IgD-negative memory B cell (primary cell): ENCODE measurements around the gene FKRP. TPM values are rescaled to one million over a fixed set of nuclear protein-coding genes. Genes with fewer than 3 reads are reported as not detected.
A peak's percentile ranks its signal among the peaks of the same experiment; 100 is the strongest.

Source experiments
- H3K27ac Mint-ChIP-seq, 3 donors: one replicate each; pipeline ENCODE4 v1.8.0; 2020 to 2022; ENCODE audit warnings: mild to moderate bottlenecking in 3 of 3, mixed read lengths in 3 of 3, moderate library complexity in 1 of 3
- H3K27me3 Mint-ChIP-seq: one replicate; pipeline ENCODE4 v1.8.0; 2021; ENCODE audit warnings: mixed read lengths
- H3K36me3 Mint-ChIP-seq: one replicate; pipeline ENCODE4 v1.8.0; 2020; ENCODE audit warnings: mild to moderate bottlenecking, mixed read lengths
- H3K4me1 Mint-ChIP-seq, 3 donors: one replicate each; pipeline ENCODE4 v1.8.0; 2020 to 2022; ENCODE audit warnings: mixed read lengths in 3 of 3, mild to moderate bottlenecking in 1 of 3
- H3K4me3 Mint-ChIP-seq, 4 donors: one replicate each; pipeline ENCODE4 v1.8.0; 2020 to 2022; ENCODE audit warnings: mild to moderate bottlenecking in 4 of 4, mixed read lengths in 4 of 4, moderate library complexity in 3 of 4
- H3K9me3 Mint-ChIP-seq, 3 donors: one replicate each; pipeline ENCODE4 v1.8.0; 2020 to 2021; ENCODE audit warnings: mixed read lengths in 3 of 3, mild to moderate bottlenecking in 1 of 3
- polyA plus RNA-seq: library from polyadenylated mRNA; unstranded; fragments of 300-500 nt; fragmentation: Illumina TruSeq; gene quantifications from one replicate; pipeline ENCODE4 v1.2.3, GENCODE V29; 2021

The FKRP gene
- polyA plus RNA-seq, 1 donor from 2014 or later, result 5.9 TPM

- Mint-ChIP-seq H3K27ac (peak overlapping the region in 1 of 3 donors; percentile 7), H3K4me3 (no peak overlapping the region), H3K36me3 (peaks cover 15% of the 10 kb centered on the region), H3K27me3 (no peaks in the 10 kb centered on the region), H3K9me3 (no peaks in the 10 kb centered on the region), H3K4me1 (peaks cover 18 to 28% (median 27%) of the 10 kb centered on the region in 3 donors)
Measured at GRCh38 chr19:46724468-46724867, 21.4 kb upstream of the FKRP start.

- Mint-ChIP-seq H3K27me3 (no peaks in the 10 kb centered on the region), H3K27ac (peak overlapping the region in 1 of 3 donors; percentile 7), H3K36me3 (peaks cover 15% of the 10 kb centered on the region), H3K9me3 (no peaks in the 10 kb centered on the region), H3K4me3 (peak overlapping the region in 2 of 4 donors; percentile 39 to 40), H3K4me1 (peaks cover 16 to 24% (median 23%) of the 10 kb centered on the region in 3 donors)
Measured at GRCh38 chr19:46725036-46725820, 20.6 kb upstream of the FKRP start.

- peaks cover 15% of the 10 kb centered on the region for H3K36me3 Mint-ChIP-seq
Measured at GRCh38 chr19:46725859-46726393, 19.9 kb upstream of the FKRP start.

GRCh38 chr19:46726551-46726950 lies 19.3 kb upstream of the FKRP start:
- Mint-ChIP-seq H3K9me3 (no peaks in the 10 kb centered on the region), H3K4me1 (peaks cover 13 to 22% (median 20%) of the 10 kb centered on the region in 3 donors), H3K36me3 (peaks cover 15% of the 10 kb centered on the region), H3K4me3 (no peak overlapping the region), H3K27ac (peak overlapping the region in 1 of 3 donors; percentile 53), H3K27me3 (no peaks in the 10 kb centered on the region)

More at GRCh38 chr19:46725859-46726393, 19.9 kb upstream of the FKRP start:
- no peaks in the 10 kb centered on the region for H3K9me3 Mint-ChIP-seq
- peak overlapping the region in 1 of 4 donors; percentile 45 for H3K4me3 Mint-ChIP-seq
- H3K27ac Mint-ChIP-seq, result peak overlapping the region in 2 of 3 donors; percentile 12 to 53
- peaks cover 12 to 22% (median 19%) of the 10 kb centered on the region in 3 donors for H3K4me1 Mint-ChIP-seq
- H3K27me3 Mint-ChIP-seq, result no peaks in the 10 kb centered on the region

- H3K36me3 Mint-ChIP-seq, result peaks cover 14% of the 10 kb centered on the region
- no peaks in the 10 kb centered on the region for H3K9me3 Mint-ChIP-seq
- H3K4me1 Mint-ChIP-seq, result peaks cover 14 to 21% (median 18%) of the 10 kb centered on the region in 3 donors
- H3K4me3 Mint-ChIP-seq, result no peak overlapping the region
- no peak overlapping the region for H3K27ac Mint-ChIP-seq
- no peaks in the 10 kb centered on the region for H3K27me3 Mint-ChIP-seq
Measured at GRCh38 chr19:46726971-46727501, 18.8 kb upstream of the FKRP start.

GRCh38 chr19:46727757-46728156 lies 18.1 kb upstream of the FKRP start:
- H3K4me3 Mint-ChIP-seq, result no peak overlapping the region
- H3K27ac Mint-ChIP-seq, result no peak overlapping the region
- H3K36me3 Mint-ChIP-seq, result peaks cover 12% of the 10 kb centered on the region
- H3K9me3 Mint-ChIP-seq, result no peaks in the 10 kb centered on the region
- peaks cover 11 to 20% (median 13%) of the 10 kb centered on the region in 3 donors for H3K4me1 Mint-ChIP-seq
- H3K27me3 Mint-ChIP-seq, result no peaks in the 10 kb centered on the region

- Mint-ChIP-seq H3K27ac (peak overlapping the region in 1 of 3 donors; percentile 91), H3K36me3 (peaks cover 12% of the 10 kb centered on the region), H3K4me1 (peaks cover 11 to 19% (median 13%) of the 10 kb centered on the region in 3 donors), H3K9me3 (no peaks in the 10 kb centered on the region), H3K4me3 (peak overlapping the region in 1 of 4 donors; percentile 22), H3K27me3 (no peaks in the 10 kb centered on the region)
Measured at GRCh38 chr19:46728208-46728607, 17.6 kb upstream of the FKRP start.

GRCh38 chr19:46728693-46729339 lies 17.0 kb upstream of the FKRP start:
- Mint-ChIP-seq H3K36me3 (peaks cover 12% of the 10 kb centered on the region), H3K27ac (peak overlapping the region in 2 of 3 donors; percentile 23 to 91), H3K4me1 (peaks cover 11 to 18% (median 11%) of the 10 kb centered on the region in 3 donors), H3K4me3 (peak overlapping the region in 3 of 4 donors; percentile 22 to 43 (median 32)), H3K27me3 (no peaks in the 10 kb centered on the region), H3K9me3 (no peaks in the 10 kb centered on the region)

- H3K9me3 Mint-ChIP-seq, result no peaks in the 10 kb centered on the region
- peaks cover 9% of the 10 kb centered on the region for H3K36me3 Mint-ChIP-seq
- peak overlapping the region in 1 of 3 donors; percentile 67 for H3K27ac Mint-ChIP-seq
- H3K4me3 Mint-ChIP-seq, result no peak overlapping the region
- H3K4me1 Mint-ChIP-seq, result peaks cover 11 to 18% (median 11%) of the 10 kb centered on the region in 3 donors
- H3K27me3 Mint-ChIP-seq, result no peaks in the 10 kb centered on the region
Measured at GRCh38 chr19:46729696-46730095, 16.2 kb upstream of the FKRP start.

- peaks cover 9% of the 10 kb centered on the region for H3K36me3 Mint-ChIP-seq
- H3K27ac Mint-ChIP-seq, result peak overlapping the region in 1 of 3 donors; percentile 67
- H3K4me1 Mint-ChIP-seq, result peaks cover 11 to 18% (median 11%) of the 10 kb centered on the region in 3 donors
- H3K4me3 Mint-ChIP-seq, result no peak overlapping the region
- H3K27me3 Mint-ChIP-seq, result no peaks in the 10 kb centered on the region
- H3K9me3 Mint-ChIP-seq, result no peaks in the 10 kb centered on the region
Measured at GRCh38 chr19:46730187-46730586, 15.7 kb upstream of the FKRP start.

GRCh38 chr19:46730595-46730994 lies 15.3 kb upstream of the FKRP start:
- Mint-ChIP-seq H3K4me1 (peaks cover 11 to 18% (median 11%) of the 10 kb centered on the region in 3 donors), H3K36me3 (peaks cover 8% of the 10 kb centered on the region), H3K9me3 (no peaks in the 10 kb centered on the region), H3K27me3 (no peaks in the 10 kb centered on the region), H3K4me3 (no peak overlapping the region), H3K27ac (peak overlapping the region in 1 of 3 donors; percentile 71)

- H3K4me1 Mint-ChIP-seq, result peaks cover 11 to 18% (median 11%) of the 10 kb centered on the region in 3 donors
- H3K36me3 Mint-ChIP-seq, result peaks cover 5% of the 10 kb centered on the region
- H3K4me3 Mint-ChIP-seq, result no peak overlapping the region
- no peaks in the 10 kb centered on the region for H3K9me3 Mint-ChIP-seq
- H3K27ac Mint-ChIP-seq, result peak overlapping the region in 1 of 3 donors; percentile 71
- H3K27me3 Mint-ChIP-seq, result no peaks in the 10 kb centered on the region
Measured at GRCh38 chr19:46731007-46731501, 14.8 kb upstream of the FKRP start.

- Mint-ChIP-seq H3K27ac (peak overlapping the region in 2 of 3 donors; percentile 67 to 69), H3K27me3 (no peaks in the 10 kb centered on the region), H3K36me3 (peaks cover 5% of the 10 kb centered on the region), H3K4me3 (peak overlapping the region in 1 of 4 donors; percentile 18), H3K4me1 (peaks cover 11 to 17% (median 11%) of the 10 kb centered on the region in 3 donors), H3K9me3 (no peaks in the 10 kb centered on the region)
Measured at GRCh38 chr19:46731584-46731983, 14.3 kb upstream of the FKRP start.

GRCh38 chr19:46732172-46732938 lies 13.5 kb upstream of the FKRP start:
- H3K36me3 Mint-ChIP-seq, result peaks cover 5% of the 10 kb centered on the region
- peaks cover 11 to 15% (median 11%) of the 10 kb centered on the region in 3 donors for H3K4me1 Mint-ChIP-seq
- H3K27me3 Mint-ChIP-seq, result no peaks in the 10 kb centered on the region
- no peaks in the 10 kb centered on the region for H3K9me3 Mint-ChIP-seq
- peak overlapping the region in 1 of 4 donors; percentile 18 for H3K4me3 Mint-ChIP-seq
- peak overlapping the region in 1 of 3 donors; percentile 69 for H3K27ac Mint-ChIP-seq
